ENCODE data around the gene BRAP.
"Not testable (repeated sequence)": the region's sequence is repeated elsewhere in the genome, so short reads cannot be mapped to it uniquely, and the experiment has no call there.

The BRAP gene

DNA sequence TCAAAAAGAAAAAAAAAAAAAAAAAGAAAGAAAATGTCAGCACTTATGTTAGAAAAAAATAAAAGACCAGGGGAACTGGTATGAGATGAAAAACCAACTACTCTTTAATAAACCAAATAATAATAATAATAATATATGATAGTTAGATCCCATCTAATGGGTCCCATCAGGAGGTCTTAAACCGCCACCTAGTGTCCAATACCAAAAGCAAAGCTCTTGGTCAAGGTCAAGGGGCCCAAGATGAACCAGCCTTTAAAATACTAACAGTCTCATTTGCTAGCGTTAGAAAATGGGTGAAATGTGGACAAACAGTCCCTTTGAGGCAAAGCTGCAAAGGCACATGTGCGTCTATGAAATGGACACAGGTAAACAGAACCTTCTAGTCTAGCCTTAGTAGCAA is 12.3 kb downstream of the BRAP start:
- FAIRE-seq = no peak

GRCh38 chr12:111672822-111673381 is 12.9 kb downstream of the BRAP start:
- FAIRE-seq = no peak

DNA sequence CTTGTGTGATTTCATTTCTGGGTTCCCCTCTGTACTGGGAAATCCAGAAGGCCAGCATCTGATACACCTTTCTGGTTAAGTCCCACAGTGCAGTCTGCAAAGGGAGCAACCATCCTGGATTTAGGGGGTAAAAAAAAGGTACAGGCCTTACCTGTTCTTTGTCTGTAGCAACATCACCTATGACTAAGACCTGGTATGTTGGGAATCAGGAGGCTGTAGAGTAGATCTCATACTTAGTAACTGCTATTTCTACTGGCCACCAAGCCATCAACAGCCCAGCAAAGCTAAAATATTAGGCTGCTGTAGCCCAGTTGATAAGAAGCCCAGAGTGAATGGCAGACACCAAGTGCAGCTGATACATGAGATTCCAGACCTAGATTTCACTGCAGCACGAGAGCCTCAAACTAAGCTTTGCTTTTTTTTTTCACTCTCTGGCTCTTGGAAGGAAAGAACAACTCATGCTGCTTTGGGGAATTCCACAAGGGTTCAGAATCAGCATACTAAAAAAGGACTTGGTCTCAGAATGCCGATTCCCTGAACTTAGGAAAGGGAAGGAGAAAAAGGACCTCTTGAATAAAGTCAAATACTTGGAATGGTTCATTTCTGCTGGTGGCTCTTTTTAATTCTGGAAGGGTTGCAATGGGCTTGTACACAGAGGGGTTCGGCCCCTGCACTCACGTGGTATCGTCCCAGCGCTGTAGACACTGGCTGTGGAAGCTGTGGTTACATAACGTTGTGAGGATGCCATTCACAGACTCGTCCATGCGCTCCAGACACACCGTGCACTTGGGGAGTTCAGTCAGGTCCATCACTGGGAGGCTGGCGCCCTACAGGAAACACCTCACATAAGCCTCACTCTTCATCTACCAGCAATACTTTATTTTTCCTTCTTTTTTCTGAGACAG is 20.5 kb downstream of the BRAP start:
- FAIRE-seq = no peak

DNA sequence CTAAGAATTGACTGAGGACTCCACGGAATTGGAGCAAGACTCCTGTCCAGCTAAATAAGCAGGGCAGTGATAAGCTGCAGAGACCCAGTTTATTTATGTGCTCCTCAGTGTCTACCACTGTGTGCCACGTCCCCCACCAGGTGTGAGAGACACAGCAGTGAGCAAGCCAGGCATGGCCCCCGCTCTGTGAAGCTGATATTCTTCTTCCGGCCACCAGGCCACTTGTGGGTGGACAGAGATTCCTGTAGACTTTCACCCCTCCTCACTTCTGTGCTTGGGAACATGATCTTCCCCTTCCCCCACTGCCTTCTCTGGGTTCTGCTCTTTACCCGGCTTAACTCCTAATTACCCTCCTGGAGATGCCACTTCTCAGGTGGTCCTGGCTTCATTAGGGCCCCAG is 21.3 kb downstream of the BRAP start:
- FAIRE-seq = no peak

DNA sequence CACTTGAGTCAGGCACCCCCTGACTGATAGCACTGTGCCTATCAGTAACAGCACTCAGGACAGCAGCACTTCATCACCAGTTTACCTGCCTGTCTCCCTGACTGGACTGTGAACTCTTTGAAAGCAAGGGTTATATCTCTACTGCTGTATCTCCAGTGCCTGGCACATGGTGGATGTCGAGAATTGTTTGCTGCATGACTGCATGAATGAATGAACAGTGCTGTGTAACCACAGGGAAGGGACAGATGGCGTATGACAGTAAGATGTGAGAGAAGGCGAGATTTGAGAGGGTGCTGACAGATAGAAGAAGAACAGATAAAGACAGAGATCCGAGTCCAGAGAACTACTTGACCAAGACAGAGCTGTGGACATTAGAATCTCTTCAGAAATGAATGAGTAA is 29.7 kb downstream of the BRAP start:
- FAIRE-seq = no peak

DNA sequence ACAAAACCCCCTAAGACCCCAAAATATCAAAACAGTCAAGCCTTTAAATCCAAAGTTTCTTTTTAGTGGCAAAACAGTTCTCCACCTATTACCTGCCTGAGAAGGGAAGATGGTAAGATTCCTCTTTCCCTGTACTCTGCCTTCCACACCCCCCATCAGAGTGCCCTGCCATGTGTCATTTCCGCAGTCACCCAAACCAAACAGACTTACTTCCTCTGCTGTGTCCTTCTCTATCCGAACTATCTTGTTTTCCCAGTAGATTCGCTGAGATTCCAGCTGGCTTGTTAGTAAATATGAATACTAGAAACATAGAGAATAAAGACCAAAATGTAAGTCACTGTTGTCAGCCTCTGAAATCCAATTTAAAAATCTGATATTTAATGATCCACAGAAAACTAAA is 30.4 kb downstream of the BRAP start:
- no peak for FAIRE-seq

GRCh38 chr12:111653596-111653995 is 32.2 kb downstream of the BRAP start:
- FAIRE-seq = no peak

DNA sequence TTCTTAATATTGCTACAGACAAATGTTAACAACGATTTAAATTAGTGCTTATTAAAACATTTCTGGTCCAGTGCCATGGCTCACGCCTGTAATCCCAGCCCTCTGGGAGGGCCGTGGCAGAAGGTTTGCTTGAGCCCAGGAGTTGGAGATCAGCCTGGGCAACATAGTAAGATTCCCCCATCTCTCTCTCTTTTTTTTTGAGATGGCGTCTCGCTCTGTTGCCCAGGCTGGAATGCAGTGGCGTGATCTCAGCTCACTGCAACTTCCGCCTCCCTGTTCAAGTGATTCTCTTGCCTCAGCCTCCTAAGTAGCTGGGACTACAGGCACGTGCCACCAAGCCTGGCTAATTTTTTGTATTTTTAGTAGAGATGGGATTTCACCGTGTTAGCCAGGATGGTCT is 33.2 kb downstream of the BRAP start:
- FAIRE-seq = not testable (repeated sequence)

- no peak for FAIRE-seq
Observed at GRCh38 chr12:111650912-111651311, 34.8 kb downstream of the BRAP start.

DNA sequence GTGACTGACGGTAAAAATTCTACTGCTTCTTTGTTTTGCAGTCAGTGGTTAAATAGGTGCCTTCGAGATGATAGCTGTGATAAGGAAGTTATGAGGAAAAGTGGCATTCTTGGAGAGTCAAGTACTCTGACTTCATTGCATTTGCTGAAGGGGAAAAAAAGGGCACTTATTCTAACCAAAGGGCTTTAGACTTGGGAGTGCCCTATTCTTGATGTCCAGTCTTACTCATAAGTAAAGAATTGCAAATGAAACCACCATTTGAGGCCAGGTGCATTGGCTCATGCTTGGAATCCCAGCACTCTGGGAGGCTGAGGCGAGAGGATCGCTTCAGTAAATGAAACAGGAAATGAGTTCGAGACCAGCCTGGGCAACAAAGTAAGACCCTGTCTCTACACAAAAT is 40.3 kb downstream of the BRAP start:
- FAIRE-seq = no peak

GRCh38 chr12:111643427-111643826 is 42.3 kb downstream of the BRAP start:
- no peak for FAIRE-seq

- FAIRE-seq = no peak
Observed at GRCh38 chr12:111642681-111643426, 42.9 kb downstream of the BRAP start.

- no peak for FAIRE-seq
Observed at GRCh38 chr12:111640506-111640905, 45.2 kb downstream of the BRAP start.

- FAIRE-seq = no peak
Observed at GRCh38 chr12:111638556-111638955, 47.2 kb downstream of the BRAP start.

- no peak for FAIRE-seq
Observed at GRCh38 chr12:111636209-111636945, 49.4 kb downstream of the BRAP start.

GRCh38 chr12:111635524-111635923 is 50.2 kb downstream of the BRAP start:
- no peak for FAIRE-seq

DNA sequence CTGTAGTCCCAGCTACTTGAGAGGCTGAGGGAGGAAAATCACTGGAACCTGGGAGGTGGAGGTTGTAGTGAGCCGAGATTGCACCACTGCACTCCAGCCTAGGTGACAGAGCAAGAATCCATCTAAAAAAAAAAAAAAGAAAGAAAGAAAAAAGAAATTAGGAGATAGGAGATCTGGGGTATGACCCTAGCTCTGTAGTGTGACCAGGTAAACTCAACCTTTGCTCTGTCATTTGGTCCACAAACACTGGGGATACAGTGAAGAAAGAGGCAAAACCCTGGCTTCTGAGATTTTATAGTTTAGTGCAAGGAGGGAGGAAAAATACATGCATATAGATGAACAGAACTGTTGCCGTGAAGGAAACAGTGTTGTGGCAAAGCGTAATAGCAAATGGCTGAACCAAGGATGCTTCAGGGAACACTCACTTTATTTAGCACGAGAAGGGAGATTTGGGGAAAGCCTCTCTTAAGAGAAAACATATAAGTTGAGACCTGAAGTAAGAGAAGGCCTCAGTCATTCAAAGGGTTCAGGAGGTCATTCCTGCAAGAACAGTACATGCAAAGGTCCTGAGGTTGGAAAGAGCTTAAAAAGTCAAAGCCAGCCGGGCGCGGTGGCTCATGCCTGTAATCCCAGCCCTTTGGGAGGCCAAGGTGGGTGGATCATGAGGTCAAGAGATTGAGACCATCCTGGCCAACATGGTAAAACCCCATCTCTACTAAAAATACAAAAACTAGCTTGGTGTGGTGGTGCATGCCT is 57.1 kb downstream of the BRAP start:
- no peak for FAIRE-seq

DNA sequence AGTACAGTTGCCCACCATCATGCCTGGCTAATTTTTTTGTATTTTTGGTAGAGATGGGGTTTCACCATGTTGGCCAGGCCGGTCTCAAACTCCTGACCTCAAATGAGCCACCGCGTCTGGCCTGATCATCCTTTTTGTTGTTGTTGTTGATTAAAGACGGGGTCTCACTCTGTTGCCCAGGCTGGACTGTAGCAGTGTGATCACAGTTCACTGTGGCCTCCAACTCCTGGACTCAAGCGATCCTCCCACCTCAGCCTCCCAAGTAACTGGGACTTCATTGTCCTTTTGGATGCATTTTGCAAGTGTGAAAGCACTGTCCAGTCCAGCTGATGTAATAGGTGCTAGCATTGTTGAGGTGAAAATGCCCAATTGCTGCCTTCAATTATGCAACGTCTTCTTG is 59.5 kb downstream of the BRAP start:
- no peak for FAIRE-seq

- no peak for FAIRE-seq
Observed at GRCh38 chr12:111624540-111624939, 61.2 kb downstream of the BRAP start.

DNA sequence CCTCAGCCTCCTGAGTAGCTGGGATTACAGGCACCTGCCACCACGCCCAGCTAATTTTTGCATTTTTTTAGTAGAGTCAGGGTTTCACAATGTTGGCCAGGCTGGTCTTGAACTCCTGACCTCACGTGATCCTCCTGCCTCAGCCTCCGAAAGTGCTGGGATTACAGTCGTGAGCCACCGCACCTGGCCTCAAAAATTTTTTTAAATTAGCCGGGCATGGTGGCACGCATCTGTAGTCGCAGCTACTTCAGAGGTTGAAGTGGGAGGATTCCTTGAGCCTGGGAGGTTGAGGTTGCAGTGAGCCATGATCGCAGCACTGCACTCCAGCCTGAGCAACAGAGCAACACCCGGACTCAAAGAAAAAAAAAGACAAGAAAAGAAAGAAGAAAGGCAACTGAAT is 67.9 kb downstream of the BRAP start:
- FAIRE-seq = not testable (repeated sequence)

- no peak for FAIRE-seq
Observed at GRCh38 chr12:111616177-111616623, 69.6 kb downstream of the BRAP start.

GRCh38 chr12:111607239-111607638 is 78.5 kb downstream of the BRAP start:
- no peak for FAIRE-seq

All from endometrium (tissue), 2 donors.